Fibroblast of pulmonary artery (primary cell): ENCODE measurements around the gene KCNH2.

Experiments
- DNase-seq: peaks from one replicate; pipeline ENCODE4 v3.0.0-alpha.2; 2010; ENCODE audit warnings: low read depth
- H3K4me3 ChIP-seq: replicated peaks from 2 replicates; pipeline ENCODE4 v1.5.1; 2011; ENCODE audit warnings: low read depth, mild to moderate bottlenecking, control low read depth, low read length, moderate library complexity
- TF ChIP-seq, protein P1 (sequence below): IDR thresholded peaks from 2 replicates; pipeline ENCODE4 v1.5.1; 2011; ENCODE audit warnings: mild to moderate bottlenecking, control low read depth, low read length, inconsistent platforms; ENCODE audit errors: missing control alignments

KCNH2 gene

DNA sequence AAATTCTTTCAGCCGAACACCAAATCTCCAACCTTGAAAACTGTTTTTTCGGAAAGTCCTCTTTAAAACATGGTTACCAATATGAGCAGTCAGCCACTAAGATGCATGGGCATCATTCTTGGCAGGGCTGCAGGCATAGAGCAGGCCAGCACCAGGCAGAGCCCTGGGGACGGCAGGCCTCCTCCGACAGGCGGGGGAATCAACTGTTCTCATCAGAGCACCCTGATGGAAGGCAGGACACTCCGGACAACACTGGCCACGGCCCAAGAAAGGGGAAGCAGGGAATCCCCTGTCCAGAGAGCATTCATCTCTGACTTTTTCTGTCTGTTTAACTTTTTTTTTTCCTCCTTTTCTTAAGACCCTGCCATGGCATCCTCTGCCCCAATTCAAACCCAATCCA lies 11.3 kb upstream of the KCNH2 start:
- no peak for DNase-seq
- TF ChIP-seq, protein P1, sequence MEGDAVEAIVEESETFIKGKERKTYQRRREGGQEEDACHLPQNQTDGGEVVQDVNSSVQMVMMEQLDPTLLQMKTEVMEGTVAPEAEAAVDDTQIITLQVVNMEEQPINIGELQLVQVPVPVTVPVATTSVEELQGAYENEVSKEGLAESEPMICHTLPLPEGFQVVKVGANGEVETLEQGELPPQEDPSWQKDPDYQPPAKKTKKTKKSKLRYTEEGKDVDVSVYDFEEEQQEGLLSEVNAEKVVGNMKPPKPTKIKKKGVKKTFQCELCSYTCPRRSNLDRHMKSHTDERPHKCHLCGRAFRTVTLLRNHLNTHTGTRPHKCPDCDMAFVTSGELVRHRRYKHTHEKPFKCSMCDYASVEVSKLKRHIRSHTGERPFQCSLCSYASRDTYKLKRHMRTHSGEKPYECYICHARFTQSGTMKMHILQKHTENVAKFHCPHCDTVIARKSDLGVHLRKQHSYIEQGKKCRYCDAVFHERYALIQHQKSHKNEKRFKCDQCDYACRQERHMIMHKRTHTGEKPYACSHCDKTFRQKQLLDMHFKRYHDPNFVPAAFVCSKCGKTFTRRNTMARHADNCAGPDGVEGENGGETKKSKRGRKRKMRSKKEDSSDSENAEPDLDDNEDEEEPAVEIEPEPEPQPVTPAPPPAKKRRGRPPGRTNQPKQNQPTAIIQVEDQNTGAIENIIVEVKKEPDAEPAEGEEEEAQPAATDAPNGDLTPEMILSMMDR = no peak
- H3K4me3 ChIP-seq = no peak overlapping the region

DNA sequence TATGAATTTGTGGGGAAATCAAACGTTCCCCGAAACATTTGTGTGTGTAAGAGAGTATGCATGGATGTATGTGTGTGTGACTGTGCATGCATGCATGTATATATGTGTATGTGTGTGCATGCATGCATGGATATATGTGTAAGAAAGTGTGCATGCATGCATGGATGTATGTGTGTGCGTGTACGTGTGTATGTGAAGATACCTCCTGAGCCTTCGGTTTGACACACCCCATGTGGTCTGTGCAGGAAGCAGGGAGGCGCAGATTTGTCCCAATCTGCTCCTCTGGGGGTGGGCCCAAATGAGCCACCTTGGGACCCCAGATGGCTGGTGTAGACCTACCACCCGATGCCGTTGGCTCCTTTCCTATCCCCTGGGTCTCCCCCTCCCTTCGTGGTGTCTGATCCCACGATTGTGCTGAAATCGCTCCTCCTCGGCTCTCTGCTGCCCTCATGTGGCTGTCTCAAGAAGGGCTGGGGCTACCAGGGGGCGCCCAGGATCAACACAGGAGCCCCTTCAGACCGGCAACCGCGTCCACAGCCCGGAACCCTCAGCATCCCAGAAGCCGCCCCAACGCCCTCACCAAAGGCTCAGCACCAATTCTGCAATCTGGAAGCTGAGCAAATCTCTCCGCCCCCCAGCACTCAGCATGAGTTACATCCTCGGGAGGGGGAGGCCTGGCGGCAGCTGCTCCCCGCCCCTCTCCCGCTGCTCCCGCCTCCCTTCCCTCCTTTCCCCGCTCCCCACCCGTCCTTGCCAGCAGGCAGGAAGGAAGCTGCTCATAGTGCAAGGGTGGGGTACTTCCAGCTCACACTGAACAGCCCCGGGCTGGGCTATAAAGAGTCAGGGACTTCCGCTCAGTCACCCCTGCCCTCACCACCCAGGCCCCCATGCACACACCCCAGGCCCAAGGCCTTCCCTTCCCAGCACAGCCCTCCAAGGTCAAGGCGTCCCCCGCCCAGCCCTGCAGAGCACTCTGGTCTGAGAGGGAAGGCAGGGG lies 10.4 kb upstream of the KCNH2 start:
- DNase-seq = peak; percentile 45
- TF ChIP-seq, protein P1 = peak; percentile 81
- H3K4me3 ChIP-seq = no peak overlapping the region

DNA sequence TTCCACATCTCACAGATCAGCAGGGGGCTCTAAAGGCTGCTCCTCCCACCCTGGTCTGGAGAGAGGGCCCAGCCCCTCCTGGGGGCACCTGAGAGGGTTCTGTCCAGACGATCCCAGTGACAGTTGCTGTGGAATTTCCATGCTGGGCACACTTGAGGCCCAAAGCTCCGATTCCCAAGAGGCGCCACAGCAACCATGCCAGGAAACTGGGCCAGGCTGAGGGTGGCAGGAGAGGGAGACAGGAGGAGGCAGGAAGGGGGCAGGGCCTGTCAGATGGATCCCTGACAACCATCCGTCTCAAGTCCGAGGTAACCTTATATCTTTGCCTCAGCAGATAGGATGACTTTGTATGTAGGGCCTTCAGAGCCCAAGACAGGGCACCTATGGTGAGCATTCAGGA lies 8.4 kb upstream of the KCNH2 start:
- H3K4me3 ChIP-seq = no peak overlapping the region
- TF ChIP-seq, protein P1 = no peak
- DNase-seq = no peak

DNA sequence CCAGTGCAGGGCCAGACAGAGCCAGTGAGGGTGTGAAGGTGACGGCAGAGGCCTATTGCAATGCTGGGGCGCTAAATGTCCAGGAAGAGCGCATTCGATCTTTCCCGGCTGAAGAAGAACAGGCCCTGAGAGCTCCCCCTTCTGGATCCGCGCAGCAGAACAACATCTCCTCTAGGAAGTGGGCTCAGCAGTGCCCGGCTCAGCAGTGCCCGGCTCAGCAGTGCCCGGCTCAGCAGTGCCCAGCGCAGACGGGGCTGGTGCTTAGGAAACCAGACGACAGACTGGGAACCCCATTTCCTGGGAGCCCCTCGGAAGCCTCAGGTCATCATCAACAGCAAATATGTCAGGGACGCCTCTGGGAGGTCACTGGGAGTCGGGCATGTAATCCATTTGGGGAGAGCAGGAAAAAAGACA lies 8.0 kb upstream of the KCNH2 start:
- DNase-seq = peak; percentile 58

DNA sequence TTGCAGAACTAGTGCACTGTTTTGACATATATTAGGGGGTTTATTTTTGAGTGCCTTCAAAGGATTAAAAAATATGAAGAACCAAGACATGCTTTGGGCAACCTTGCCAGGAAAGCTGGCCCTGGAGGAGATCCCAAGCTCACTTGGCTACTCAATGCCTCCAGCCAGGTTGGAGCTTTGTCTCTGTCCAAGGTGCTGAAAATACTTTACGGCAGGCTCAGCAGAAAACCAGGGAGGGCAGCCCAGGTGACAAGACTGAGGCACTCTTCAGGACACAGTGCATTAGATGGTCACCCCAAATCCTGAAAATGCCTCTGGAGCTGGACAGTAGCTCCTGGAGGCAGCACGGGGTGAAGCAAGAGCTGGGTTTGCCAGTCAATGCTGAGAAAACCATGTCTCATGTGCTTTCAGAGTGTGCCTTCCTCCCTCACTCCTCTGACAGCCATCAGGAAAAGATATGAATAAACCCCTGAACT lies 5.8 kb upstream of the KCNH2 start:
- H3K4me3 ChIP-seq = no peak overlapping the region
- peak; percentile 53 for DNase-seq
- TF ChIP-seq, protein P1 = no peak

More for the DNA sequence above, 8.0 kb upstream of the KCNH2 start:
- no peak overlapping the region for H3K4me3 ChIP-seq
- TF ChIP-seq, protein P1 = peak; percentile 78

DNA sequence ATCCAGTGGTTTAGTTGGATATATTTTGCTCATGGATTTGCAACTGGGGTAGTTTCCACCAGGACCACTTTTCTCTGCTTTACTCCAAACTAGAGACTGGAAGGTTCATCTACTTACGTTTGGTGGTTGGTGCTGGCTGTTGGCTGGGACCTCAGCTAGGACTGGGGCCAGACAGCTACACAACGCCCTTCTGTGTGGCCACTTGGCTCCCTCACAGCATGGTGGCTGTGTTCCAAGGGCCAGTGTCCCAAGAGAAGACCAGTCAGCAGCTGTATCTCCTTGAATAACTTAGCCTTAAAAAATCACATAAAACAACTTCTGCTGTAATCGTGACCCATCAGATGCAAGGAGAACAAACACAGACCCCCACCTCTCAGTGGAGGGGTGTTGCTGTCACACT lies 4.2 kb upstream of the KCNH2 start:
- no peak overlapping the region for H3K4me3 ChIP-seq
- TF ChIP-seq, protein P1 = no peak
- DNase-seq = no peak

DNA sequence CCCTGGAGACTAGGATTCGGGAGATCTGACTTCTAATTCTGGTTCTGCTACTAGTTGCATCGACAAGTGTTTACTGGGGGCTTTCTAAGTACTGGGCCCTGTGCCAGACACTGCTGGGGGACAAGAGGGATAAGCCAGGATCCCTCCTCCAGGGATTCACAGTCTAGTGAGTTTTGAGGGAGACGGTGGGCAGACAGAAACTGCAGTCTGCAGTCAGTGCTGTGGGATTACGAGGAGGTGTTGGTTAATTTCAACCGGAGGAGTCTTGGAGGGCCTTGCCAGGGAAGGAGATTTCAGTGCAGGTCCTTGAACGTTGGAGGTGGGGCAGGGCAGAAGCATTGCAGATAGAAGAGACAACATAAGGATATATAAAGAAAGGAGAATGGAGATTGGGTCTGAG lies 3.5 kb upstream of the KCNH2 start:
- no peak for DNase-seq
- H3K4me3 ChIP-seq = no peak overlapping the region
- TF ChIP-seq, protein P1 = no peak
